ENCODE measurements around the gene LSAMP.

DNA sequence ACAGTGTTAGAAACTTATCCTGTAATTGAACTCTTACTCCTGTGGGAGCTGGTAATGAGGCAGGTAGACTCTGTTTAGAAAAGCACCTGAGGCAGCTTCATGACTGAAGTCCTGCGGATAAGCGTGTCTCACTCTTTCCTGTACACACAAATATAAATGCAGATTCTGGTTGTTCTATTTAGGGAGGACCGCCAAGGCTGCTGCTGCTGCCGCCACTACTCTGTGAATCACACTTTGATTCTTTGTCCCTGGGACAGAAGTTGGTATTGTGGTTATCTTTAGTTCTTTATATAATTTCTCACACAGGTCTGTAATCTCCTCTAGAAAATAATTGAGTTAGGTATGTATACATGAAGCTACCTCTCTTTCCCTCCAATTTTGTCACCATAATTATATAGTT is 3.6 kb downstream of the LSAMP start:
- TF ChIP-seq POLR2A (IDR thresholded peaks at IDR 0.05) (no peak), CTCF (IDR thresholded peaks at IDR 0.05) (no peak), POLR2AphosphoS5 (IDR thresholded peaks at IDR 0.05; ENCODE audit: insufficient read depth in 1 of 2, low read depth in 1 of 2) (no peak)
